Uterus (tissue), 4 donors: Measurements from ENCODE around the gene HMGXB4. TPM values are rescaled to one million over a fixed set of nuclear protein-coding genes. Genes with fewer than 3 reads are reported as not detected.

Experiments used
- DNase-seq, 2 donors: peaks; one replicate each; pipeline ENCODE4 v3.0.0-alpha.2; 2019 to 2020
- H3K27ac ChIP-seq, 2 donors: fragments of 200-600 bp; sonication (generic); 1 replicate in 1 of 2; 2 replicates in 1 of 2; pipeline ENCODE4 v1.5.1; 2016 to 2018
- H3K27me3 ChIP-seq, 2 donors: fragments of 200-600 bp; sonication (generic); one replicate each; pipeline ENCODE4 v1.5.1; 2018 to 2019; ENCODE audit warnings: control low read depth in 1 of 2
- H3K36me3 ChIP-seq, 2 donors: fragments of 200-600 bp; sonication (generic); one replicate each; pipeline ENCODE4 v1.5.1; 2019; ENCODE audit warnings: control low read depth in 1 of 2
- H3K4me1 ChIP-seq, 2 donors: fragments of 200-600 bp; sonication (generic); one replicate each; pipeline ENCODE4 v1.5.1; 2018 to 2019; ENCODE audit warnings: control low read depth in 1 of 2
- H3K4me3 ChIP-seq, 2 donors: fragments of 200-600 bp; sonication (generic); 1 replicate in 1 of 2; 2 replicates in 1 of 2; pipeline ENCODE4 v1.5.1; 2018 to 2019; ENCODE audit warnings: mild to moderate bottlenecking in 1 of 2
- H3K9me3 ChIP-seq, 2 donors: fragments of 200-600 bp; sonication (generic); one replicate each; pipeline ENCODE4 v1.5.1; 2019; ENCODE audit warnings: control low read depth in 1 of 2
- POLR2A ChIP-seq, 2 donors: fragments of 450-650 bp; IDR thresholded peaks; one replicate each; pipeline ENCODE4 v1.6.1; 2016; ENCODE audit warnings: antibody characterized with exemption in 2 of 2, mild to moderate bottlenecking in 1 of 2, moderate library complexity in 1 of 2
- intact Hi-C: fragments of 100-400 bp; cut with DNase I; formaldehyde crosslinking; loops from one replicate; pipeline ENCODE4 v1.15.1; 2023; ENCODE audit warnings: low total_unique reads
- total RNA-seq, 4 donors: library from RNA; depleted of rRNA in 3 of 4; stranded (reverse); fragments of >200 nt in 3 of 4; gene quantifications; one replicate each; pipeline versions ENCODE4 v1.1.0 to v1.2.4, GENCODE V29; 2014 to 2023
- TF ChIP-seq, protein P1 (sequence below), 4 experiments: fragments of 200-600 bp in 2 of 4; fragments of 450-650 bp in 2 of 4; sonication (generic) in 2 of 4; IDR thresholded peaks; one replicate each; pipeline ENCODE4 v1.5.1; 2016 to 2019; ENCODE audit warnings: antibody characterized with exemption in 4 of 4, mild to moderate bottlenecking in 2 of 4, moderate library complexity in 1 of 4
- donor health status: DM: yes; HTN: yes; CAD: no.

Gene HMGXB4
- total RNA-seq, 4 donors from 2014 or later = 15.1 to 29.6 (median 20.8) TPM

DNA sequence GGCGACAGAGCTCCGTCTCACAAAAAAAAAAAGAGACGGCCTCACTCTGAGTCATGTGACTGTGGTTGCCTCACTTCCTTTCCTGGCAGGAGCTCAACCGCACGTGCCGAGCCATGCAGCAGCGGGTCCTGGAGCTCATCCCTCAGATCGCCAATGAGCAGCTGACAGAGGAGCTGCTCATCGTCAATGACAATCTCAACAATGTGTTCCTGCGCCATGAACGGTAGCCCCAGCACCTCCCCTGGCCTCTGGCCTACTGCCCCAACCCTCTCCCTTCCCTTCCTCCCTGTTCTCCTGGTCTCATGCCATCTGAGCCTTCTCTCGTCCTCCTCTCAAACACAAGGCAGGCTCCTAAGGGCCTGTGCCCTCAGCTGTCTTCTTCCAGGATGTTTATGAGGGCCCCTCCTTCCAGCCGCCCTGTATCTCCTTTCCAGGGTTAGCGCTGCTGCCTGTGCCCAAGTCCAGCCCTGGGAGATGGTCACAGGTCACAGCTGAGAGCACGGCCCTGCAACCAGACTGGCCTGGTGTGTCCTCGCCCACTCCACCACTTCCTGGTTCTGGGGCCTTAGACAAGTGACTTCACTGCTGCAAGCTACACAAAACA is 73.1 kb downstream of the HMGXB4 start:
- intact Hi-C loops = no loop called here
- peak; percentile 89 to 95 for DNase-seq
- Histone ChIP-seq H3K4me1 (peaks cover 0 to 4% of the 10 kb centered on the region in 2 donors), H3K36me3 (no peaks in the 10 kb centered on the region), H3K27ac (peak overlapping the region; percentile 73 to 82), H3K4me3 (no peak overlapping the region), H3K9me3 (no peaks in the 10 kb centered on the region), H3K27me3 (no peaks in the 10 kb centered on the region)
- TF ChIP-seq POLR2A (IDR thresholded peaks at IDR 0.05) = no peak
- TF ChIP-seq, protein P1, sequence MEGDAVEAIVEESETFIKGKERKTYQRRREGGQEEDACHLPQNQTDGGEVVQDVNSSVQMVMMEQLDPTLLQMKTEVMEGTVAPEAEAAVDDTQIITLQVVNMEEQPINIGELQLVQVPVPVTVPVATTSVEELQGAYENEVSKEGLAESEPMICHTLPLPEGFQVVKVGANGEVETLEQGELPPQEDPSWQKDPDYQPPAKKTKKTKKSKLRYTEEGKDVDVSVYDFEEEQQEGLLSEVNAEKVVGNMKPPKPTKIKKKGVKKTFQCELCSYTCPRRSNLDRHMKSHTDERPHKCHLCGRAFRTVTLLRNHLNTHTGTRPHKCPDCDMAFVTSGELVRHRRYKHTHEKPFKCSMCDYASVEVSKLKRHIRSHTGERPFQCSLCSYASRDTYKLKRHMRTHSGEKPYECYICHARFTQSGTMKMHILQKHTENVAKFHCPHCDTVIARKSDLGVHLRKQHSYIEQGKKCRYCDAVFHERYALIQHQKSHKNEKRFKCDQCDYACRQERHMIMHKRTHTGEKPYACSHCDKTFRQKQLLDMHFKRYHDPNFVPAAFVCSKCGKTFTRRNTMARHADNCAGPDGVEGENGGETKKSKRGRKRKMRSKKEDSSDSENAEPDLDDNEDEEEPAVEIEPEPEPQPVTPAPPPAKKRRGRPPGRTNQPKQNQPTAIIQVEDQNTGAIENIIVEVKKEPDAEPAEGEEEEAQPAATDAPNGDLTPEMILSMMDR (IDR thresholded peaks at IDR 0.05) = no peak

DNA sequence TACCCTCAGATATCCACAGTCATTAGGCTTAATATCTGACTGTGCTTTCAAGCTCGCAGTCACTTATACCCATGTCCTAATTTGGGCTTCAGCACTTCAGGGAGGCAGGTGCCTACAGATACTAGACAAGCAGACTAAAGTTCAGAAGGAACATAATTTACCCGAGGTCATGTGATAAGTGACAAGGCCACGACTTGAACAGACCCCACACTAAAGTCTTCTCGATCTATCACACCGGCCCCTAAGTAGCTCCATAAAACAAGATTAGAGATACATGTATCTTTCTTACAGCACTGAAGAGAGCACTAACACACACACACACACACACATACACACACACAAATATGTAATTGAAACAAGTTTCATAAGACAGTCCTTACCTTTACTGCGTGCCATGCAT is 75.0 kb downstream of the HMGXB4 start:
- Histone ChIP-seq H3K4me3 (no peak overlapping the region), H3K27me3 (no peaks in the 10 kb centered on the region), H3K4me1 (peaks cover 0 to 4% of the 10 kb centered on the region in 2 donors), H3K9me3 (no peaks in the 10 kb centered on the region), H3K36me3 (no peaks in the 10 kb centered on the region), H3K27ac (no peak overlapping the region)
- TF ChIP-seq POLR2A (IDR thresholded peaks at IDR 0.05) = no peak
- TF ChIP-seq, protein P1 (IDR thresholded peaks at IDR 0.05) = no peak
- no peak for DNase-seq
- intact Hi-C loops = no loop called here

DNA sequence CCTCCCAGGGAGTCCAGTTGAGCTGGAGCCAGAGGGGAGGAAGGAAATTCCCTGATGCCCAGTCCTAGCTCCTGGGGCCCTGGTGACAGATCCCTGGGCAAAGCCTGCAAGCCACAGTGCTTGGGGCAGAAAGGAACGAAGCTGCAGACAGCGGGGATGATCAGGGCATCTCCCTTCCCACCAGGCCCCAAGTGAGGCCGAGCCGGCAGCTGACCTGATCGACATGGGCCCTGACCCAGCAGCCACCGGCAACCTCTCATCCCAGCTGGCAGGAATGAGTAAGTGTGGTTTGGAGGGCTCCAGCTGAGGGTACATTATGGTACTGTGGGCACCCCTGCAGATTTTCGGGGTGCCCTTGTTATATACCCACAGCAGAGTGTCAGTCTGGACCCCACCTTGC is 75.9 kb downstream of the HMGXB4 start:
- H3K4me3 ChIP-seq = no peak overlapping the region
- peaks cover 0 to 4% of the 10 kb centered on the region in 2 donors for H3K4me1 ChIP-seq
- TF ChIP-seq, protein P1 (IDR thresholded peaks at IDR 0.05) = no peak
- no peak for TF ChIP-seq POLR2A (IDR thresholded peaks at IDR 0.05)
- no peak overlapping the region for H3K27ac ChIP-seq
- H3K9me3 ChIP-seq = no peaks in the 10 kb centered on the region
- H3K36me3 ChIP-seq = no peaks in the 10 kb centered on the region
- intact Hi-C loops = no loop called here
- H3K27me3 ChIP-seq = no peaks in the 10 kb centered on the region
- DNase-seq = no peak

DNA sequence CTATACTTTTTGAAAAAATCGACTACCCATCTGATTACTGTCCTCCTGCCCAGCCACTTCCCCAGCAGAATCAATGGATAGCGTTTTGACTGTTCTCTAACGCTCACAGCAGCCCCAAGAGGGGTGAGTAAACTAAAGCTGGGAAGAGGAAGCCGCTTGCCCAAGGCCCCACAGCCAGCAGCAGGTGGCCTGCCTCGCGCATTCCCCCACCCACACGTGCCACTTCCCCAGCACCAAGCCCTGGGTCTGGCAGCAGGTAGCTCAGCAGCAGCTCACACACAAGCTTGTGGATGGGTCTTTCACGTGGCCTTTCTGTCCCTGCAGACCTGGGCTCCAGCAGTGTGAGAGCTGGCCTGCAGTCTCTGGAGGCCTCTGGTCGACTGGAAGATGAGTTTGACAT is 76.7 kb downstream of the HMGXB4 start:
- no peak for DNase-seq
- Histone ChIP-seq H3K36me3 (no peaks in the 10 kb centered on the region), H3K27ac (no peak overlapping the region), H3K9me3 (no peaks in the 10 kb centered on the region), H3K27me3 (no peaks in the 10 kb centered on the region), H3K4me1 (peaks cover 0 to 4% of the 10 kb centered on the region in 2 donors), H3K4me3 (no peak overlapping the region)
- intact Hi-C loops = no loop called here
- TF ChIP-seq, protein P1 (IDR thresholded peaks at IDR 0.05) = no peak
- TF ChIP-seq POLR2A (IDR thresholded peaks at IDR 0.05) = no peak

DNA sequence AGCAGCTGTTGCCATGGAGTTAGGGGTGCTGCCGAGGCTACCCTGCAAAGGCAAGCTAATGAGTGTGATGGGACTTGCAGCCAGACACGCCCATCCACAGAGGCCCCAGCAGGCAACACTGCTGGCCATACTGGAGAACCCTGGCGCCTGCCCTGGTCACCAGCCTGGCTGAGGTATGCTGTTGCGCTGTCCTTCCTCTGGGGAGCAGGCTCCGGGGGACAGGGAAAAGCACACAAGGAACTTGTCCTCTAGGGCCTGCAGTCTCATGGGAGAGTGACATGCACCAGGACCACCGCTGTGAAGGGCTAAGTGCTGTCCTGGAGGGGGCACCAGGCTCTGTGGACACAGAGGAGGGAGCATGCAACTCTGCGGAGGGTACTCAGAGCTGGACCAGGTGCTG is 78.2 kb downstream of the HMGXB4 start:
- no peak for TF ChIP-seq POLR2A (IDR thresholded peaks at IDR 0.05)
- TF ChIP-seq, protein P1 (IDR thresholded peaks at IDR 0.05) = no peak
- Histone ChIP-seq H3K4me1 (no peaks in the 10 kb centered on the region), H3K36me3 (no peaks in the 10 kb centered on the region), H3K9me3 (no peaks in the 10 kb centered on the region), H3K27ac (no peak overlapping the region), H3K27me3 (no peaks in the 10 kb centered on the region), H3K4me3 (no peak overlapping the region)
- intact Hi-C loops = no loop called here
- DNase-seq = no peak
